GM20000 (cell line): Measurements from ENCODE around the gene AGTR1.

Experiments
- DNase-seq: peaks from one replicate; pipeline ENCODE4 v3.0.0; 2012; ENCODE audit warnings: low spot score
- CTCF ChIP-seq: IDR thresholded peaks from 2 replicates; pipeline ENCODE4 v1.5.1; 2012; ENCODE audit warnings: mild to moderate bottlenecking, control low read depth; ENCODE audit errors: extremely low read depth, missing control alignments

The AGTR1 gene

GRCh38 chr3:148697306-148698189 lies at the start of gene AGTR1:
AGTR1 (plus strand) TSS chr3:148697903; CDS start chr3:148741036, 43,133 bp downstream.
- DNase-seq = no peak
- no peak for TF ChIP-seq CTCF

GRCh38 chr3:148648685-148649352 lies 48.9 kb upstream of the AGTR1 start:
- no peak for DNase-seq
- TF ChIP-seq CTCF = no peak

- no peak for TF ChIP-seq CTCF
- no peak for DNase-seq
Observed at GRCh38 chr3:148651549-148651948, 46.2 kb upstream of the AGTR1 start.

GRCh38 chr3:148654433-148654832 lies 43.3 kb upstream of the AGTR1 start:
- TF ChIP-seq CTCF = no peak
- no peak for DNase-seq

- no peak for TF ChIP-seq CTCF
- no peak for DNase-seq
Observed at GRCh38 chr3:148657470-148657869, 40.2 kb upstream of the AGTR1 start.

- DNase-seq = no peak
- no peak for TF ChIP-seq CTCF
Observed at GRCh38 chr3:148659512-148659911, 38.2 kb upstream of the AGTR1 start.

- no peak for TF ChIP-seq CTCF
- no peak for DNase-seq
Observed at GRCh38 chr3:148680289-148680688, 17.4 kb upstream of the AGTR1 start.
